ENCODE results near the gene NEU4. TPM values are rescaled to one million over a fixed set of nuclear protein-coding genes. Genes with fewer than 3 reads are reported as not detected.

NEU4 gene
- total RNA-seq, 1 experiment from 2014 or later, result 10.0 TPM

DNA sequence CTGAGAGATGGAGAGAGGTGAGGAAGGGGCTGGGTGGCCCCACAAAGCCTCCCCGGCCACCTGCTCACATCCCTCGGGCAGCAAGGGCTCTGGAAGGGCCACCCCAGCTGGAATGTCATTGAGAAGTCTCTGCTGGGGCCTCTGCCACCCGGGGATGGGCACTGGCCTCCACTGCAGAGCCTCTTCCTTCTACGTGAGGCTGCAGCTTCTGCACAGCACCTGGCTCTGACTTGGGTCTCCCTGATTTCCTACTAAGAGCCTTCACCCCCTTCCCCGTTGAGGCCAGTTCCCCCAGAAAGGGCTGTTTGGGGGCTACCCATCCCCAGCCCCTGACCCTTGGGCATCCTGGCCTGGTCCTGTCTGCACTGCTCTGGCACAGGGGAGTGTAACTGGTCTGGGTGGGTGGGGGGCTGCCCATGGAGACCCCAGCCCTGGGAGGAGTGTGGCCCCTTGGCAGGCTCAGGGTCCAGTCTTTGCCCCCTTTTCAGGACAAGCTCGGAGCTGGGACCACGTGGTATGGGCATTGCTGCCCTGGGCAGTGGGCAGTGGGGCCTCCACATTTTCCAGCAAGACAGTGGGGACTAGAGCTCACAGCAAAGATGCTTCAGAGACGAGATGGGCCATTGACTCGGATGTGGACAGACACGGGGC lies 44.1 kb downstream of the NEU4 start:
- Histone ChIP-seq H3K36me3 (ENCODE audit: control insufficient read depth, insufficient read depth, low read length) (no peaks in the 10 kb centered on the region), H3K4me1 (ENCODE audit: control insufficient read depth, insufficient read depth, low read length) (no peaks in the 10 kb centered on the region), H3K27ac (ENCODE audit: low read length) (no peak overlapping the region), H3K4me3 (ENCODE audit: low read depth in 2 of 2, low read length in 2 of 2) (no peak overlapping the region), H3K9me3 (ENCODE audit: control insufficient read depth, insufficient read depth, low read depth, low read length) (no peaks in the 10 kb centered on the region), H3K27me3 (ENCODE audit: control insufficient read depth, insufficient read depth, low read length) (no peaks in the 10 kb centered on the region)
- intact Hi-C loops (cut with micrococcal nuclease; ENCODE audit: unreplicated experiment), result no loop called here
- in situ Hi-C loops (cut with HindIII; ENCODE audit: low pct_unique_long_range_greater_than_20kb, low sequenced_read_pairs), result no loop called here
- TF ChIP-seq, protein P1, sequence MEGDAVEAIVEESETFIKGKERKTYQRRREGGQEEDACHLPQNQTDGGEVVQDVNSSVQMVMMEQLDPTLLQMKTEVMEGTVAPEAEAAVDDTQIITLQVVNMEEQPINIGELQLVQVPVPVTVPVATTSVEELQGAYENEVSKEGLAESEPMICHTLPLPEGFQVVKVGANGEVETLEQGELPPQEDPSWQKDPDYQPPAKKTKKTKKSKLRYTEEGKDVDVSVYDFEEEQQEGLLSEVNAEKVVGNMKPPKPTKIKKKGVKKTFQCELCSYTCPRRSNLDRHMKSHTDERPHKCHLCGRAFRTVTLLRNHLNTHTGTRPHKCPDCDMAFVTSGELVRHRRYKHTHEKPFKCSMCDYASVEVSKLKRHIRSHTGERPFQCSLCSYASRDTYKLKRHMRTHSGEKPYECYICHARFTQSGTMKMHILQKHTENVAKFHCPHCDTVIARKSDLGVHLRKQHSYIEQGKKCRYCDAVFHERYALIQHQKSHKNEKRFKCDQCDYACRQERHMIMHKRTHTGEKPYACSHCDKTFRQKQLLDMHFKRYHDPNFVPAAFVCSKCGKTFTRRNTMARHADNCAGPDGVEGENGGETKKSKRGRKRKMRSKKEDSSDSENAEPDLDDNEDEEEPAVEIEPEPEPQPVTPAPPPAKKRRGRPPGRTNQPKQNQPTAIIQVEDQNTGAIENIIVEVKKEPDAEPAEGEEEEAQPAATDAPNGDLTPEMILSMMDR (IDR thresholded peaks at IDR 0.05), result no peak
- no peak for TF ChIP-seq SIN3A (IDR thresholded peaks at IDR 0.05; ENCODE audit: borderline replicate concordance, insufficient read depth, low read depth, low read length)
- TF ChIP-seq, protein P2, sequence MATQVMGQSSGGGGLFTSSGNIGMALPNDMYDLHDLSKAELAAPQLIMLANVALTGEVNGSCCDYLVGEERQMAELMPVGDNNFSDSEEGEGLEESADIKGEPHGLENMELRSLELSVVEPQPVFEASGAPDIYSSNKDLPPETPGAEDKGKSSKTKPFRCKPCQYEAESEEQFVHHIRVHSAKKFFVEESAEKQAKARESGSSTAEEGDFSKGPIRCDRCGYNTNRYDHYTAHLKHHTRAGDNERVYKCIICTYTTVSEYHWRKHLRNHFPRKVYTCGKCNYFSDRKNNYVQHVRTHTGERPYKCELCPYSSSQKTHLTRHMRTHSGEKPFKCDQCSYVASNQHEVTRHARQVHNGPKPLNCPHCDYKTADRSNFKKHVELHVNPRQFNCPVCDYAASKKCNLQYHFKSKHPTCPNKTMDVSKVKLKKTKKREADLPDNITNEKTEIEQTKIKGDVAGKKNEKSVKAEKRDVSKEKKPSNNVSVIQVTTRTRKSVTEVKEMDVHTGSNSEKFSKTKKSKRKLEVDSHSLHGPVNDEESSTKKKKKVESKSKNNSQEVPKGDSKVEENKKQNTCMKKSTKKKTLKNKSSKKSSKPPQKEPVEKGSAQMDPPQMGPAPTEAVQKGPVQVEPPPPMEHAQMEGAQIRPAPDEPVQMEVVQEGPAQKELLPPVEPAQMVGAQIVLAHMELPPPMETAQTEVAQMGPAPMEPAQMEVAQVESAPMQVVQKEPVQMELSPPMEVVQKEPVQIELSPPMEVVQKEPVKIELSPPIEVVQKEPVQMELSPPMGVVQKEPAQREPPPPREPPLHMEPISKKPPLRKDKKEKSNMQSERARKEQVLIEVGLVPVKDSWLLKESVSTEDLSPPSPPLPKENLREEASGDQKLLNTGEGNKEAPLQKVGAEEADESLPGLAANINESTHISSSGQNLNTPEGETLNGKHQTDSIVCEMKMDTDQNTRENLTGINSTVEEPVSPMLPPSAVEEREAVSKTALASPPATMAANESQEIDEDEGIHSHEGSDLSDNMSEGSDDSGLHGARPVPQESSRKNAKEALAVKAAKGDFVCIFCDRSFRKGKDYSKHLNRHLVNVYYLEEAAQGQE (IDR thresholded peaks at IDR 0.05; ENCODE audit: insufficient read depth in 1 of 2, low read depth in 2 of 2, low read length in 1 of 2), result no peak
- TF ChIP-seq TCF7L2 (IDR thresholded peaks at IDR 0.05; ENCODE audit: low read depth, low read length), result no peak
- TF ChIP-seq POLR2AphosphoS5 (IDR thresholded peaks at IDR 0.05; ENCODE audit: low read depth, low read length), result no peak
- POLR2A ChIA-PET, result no interaction called here
- no TSS peak for BruUV-seq (replicated peaks)
- ATAC-seq (no peak), DNase-seq (ENCODE audit: low read depth, low spot score) (no peak)
- CTCF ChIA-PET, result interaction anchor here (0.6 kb wide), 1 partner anchor 68 kb away, joined by 3 read pairs; no protein-coding TSS in a partner anchor

DNA sequence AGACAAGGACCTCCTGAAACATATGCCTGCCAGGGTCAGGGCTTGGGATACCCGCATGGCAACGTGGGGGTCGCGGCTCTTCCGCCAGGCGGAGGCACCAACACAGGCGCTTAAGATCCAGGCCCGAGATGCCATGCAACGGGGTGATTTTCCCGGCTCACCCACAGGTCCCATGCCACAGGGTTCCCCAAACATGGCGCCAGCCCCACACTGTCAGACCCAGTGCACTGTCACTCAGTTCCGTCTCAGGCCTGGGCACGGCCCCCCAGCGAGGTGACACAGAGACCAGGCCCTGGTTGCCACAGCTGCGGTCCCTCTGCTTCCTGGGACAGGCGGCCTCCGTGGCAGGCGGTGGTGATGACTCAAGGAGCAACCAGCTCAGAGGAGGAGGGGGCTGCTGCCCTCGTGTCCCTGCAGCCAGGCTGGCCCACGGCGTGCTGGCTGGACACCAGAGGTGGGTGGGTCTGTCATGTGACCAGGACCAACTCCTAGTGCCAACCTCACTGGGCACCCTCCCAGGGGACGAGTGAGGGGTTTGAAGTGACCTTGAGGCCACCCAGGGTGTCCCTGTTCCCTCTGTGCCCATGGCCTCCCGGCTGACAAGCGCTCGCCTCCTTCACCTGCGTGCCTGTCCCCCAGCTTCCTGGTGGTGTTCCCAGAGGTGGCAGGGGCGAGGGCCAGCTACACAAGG lies 44.8 kb downstream of the NEU4 start:
- H3K36me3 ChIP-seq (ENCODE audit: control insufficient read depth, insufficient read depth, low read length), result no peaks in the 10 kb centered on the region
- DNase-seq (ENCODE audit: low read depth, low spot score) (no peak), ATAC-seq (no peak)
- no peaks in the 10 kb centered on the region for H3K9me3 ChIP-seq (ENCODE audit: control insufficient read depth, insufficient read depth, low read depth, low read length)
- no peak overlapping the region for H3K4me3 ChIP-seq (ENCODE audit: low read depth in 2 of 2, low read length in 2 of 2)
- intact Hi-C loops (cut with micrococcal nuclease; ENCODE audit: unreplicated experiment), result no loop called here
- CTCF ChIA-PET, result no interaction called here
- no peak overlapping the region for H3K27ac ChIP-seq (ENCODE audit: low read length)
- POLR2A ChIA-PET, result no interaction called here
- H3K4me1 ChIP-seq (ENCODE audit: control insufficient read depth, insufficient read depth, low read length), result no peaks in the 10 kb centered on the region
- in situ Hi-C loops (cut with HindIII; ENCODE audit: low pct_unique_long_range_greater_than_20kb, low sequenced_read_pairs), result no loop called here
- TF ChIP-seq POLR2AphosphoS5 (IDR thresholded peaks at IDR 0.05; ENCODE audit: low read depth, low read length) (no peak), SIN3A (IDR thresholded peaks at IDR 0.05; ENCODE audit: borderline replicate concordance, insufficient read depth, low read depth, low read length) (no peak), TCF7L2 (IDR thresholded peaks at IDR 0.05; ENCODE audit: low read depth, low read length) (no peak)
- TF ChIP-seq, protein P1 (IDR thresholded peaks at IDR 0.05), result no peak
- TF ChIP-seq, protein P2 (IDR thresholded peaks at IDR 0.05; ENCODE audit: insufficient read depth in 1 of 2, low read depth in 2 of 2, low read length in 1 of 2), result no peak
- no peaks in the 10 kb centered on the region for H3K27me3 ChIP-seq (ENCODE audit: control insufficient read depth, insufficient read depth, low read length)
- no TSS peak for BruUV-seq (replicated peaks)

All from Panc1 (cell line).